GM19438 (cell line): ENCODE measurements around the gene GRAMD2B.
"Not testable (repeated sequence)": the region's sequence is repeated elsewhere in the genome, so short reads cannot be mapped to it uniquely, and the experiment has no call there.

Experiments used
- ATAC-seq: cut with Tn5 transposase; IDR thresholded peaks from one replicate; pipeline ENCODE4 v1.9.1; 2021; ENCODE audit warnings: low read depth; ENCODE audit not compliant: unreplicated experiment

The GRAMD2B gene

GRCh38 chr5:126508251-126508961 is 85.2 kb downstream of the GRAMD2B start:
- ATAC-seq, result no peak

DNA sequence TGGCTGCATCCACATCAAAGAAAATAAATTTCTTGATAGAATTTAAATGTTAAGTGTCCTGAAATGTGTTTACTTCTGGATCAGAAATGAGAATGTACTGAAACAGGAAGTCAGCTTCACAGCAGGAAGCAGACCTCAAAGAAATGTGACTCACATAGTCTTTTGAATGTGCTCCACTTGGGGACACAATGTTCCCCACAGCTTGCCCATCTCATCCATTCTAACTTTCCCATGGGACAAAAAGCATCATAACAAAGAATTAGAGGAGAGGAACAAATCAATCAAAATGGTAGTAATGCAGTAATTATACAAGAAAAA is 85.7 kb downstream of the GRAMD2B start:
- ATAC-seq, result no peak

GRCh38 chr5:126509339-126509738 is 86.1 kb downstream of the GRAMD2B start:
- no peak for ATAC-seq

DNA sequence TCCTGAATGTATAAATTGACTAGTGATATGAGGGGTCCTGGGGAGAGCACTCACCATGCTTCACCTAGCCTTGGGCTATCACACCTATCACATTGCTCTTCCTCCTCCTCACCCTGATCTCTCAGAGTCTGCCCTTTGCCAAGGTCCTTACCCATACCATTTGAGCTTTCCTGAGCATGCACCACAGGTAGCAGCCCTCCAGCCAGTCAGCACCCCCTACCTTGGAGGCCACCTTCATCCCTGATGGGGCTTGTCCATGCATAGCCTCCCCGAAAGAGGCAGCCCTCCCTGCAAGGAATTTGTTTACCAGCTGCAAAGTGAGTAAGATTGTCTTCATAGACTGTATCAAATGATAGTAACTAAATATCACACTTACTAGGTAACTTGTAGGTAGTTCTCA is 88.8 kb downstream of the GRAMD2B start:
- ATAC-seq, result no peak

- ATAC-seq, result no peak
These were observed 89.2 kb downstream of the GRAMD2B start for GRCh38 chr5:126512451-126512850.

- no peak for ATAC-seq
These were observed 90.1 kb downstream of the GRAMD2B start for GRCh38 chr5:126513302-126513701.

- no peak for ATAC-seq
These were observed 90.5 kb downstream of the GRAMD2B start for GRCh38 chr5:126513703-126514102.

GRCh38 chr5:126514131-126514557 is 90.9 kb downstream of the GRAMD2B start:
- no peak for ATAC-seq

DNA sequence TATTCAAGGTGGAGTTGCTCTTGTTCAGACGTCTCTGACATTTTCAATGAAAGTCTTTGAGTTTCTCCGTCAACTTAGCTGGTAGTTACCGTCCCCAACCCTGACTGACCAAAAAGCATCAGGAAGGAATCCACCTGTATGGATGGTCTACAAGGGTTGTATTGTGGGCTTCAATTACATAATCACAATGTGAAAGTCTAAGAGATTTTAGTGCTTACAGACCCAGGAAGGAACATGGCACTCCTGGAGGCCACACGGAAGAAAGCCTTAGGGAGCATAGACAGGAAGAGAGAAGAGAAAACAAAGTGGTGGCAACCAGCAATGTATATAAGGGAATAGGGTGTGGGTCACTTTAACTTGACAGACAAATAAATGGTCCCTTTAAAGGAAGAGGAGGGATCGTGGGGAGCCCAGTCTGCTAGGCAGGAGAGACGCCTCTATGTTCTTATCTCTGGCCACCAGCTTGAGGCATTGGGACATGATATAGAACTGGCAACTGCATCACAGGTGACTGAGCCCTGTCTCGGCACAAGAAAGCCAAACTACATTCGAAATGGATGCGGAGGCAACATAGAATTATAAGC is 91.4 kb downstream of the GRAMD2B start:
- ATAC-seq, result no peak

- ATAC-seq, result no peak
These were observed 92.1 kb downstream of the GRAMD2B start for GRCh38 chr5:126515337-126515736.

- no peak for ATAC-seq
These were observed 92.9 kb downstream of the GRAMD2B start for GRCh38 chr5:126516133-126516532.

- ATAC-seq, result no peak
These were observed 93.6 kb downstream of the GRAMD2B start for GRCh38 chr5:126516852-126517251.

DNA sequence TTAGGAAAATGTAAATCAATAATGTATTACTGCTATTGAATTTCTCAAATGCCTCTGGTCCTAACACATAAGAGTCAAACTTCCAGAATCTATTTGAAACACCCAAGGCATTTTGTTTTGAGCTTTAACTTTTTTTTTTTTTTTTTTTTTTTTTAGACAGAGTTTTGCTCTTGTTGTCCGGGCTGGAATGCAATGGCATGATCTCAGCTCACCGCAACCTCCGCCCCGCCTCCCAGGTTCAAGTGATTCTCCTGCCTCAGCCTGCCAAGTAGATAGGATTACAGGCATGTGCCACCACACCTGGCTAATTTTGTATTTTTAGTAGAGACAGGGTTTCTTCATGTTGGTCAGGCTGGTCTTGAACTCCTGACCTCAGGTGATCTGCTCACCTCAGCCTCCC is 96.0 kb downstream of the GRAMD2B start:
- ATAC-seq, result not testable (repeated sequence)

GRCh38 chr5:126519637-126520592 is 96.7 kb downstream of the GRAMD2B start:
- ATAC-seq, result no peak

DNA sequence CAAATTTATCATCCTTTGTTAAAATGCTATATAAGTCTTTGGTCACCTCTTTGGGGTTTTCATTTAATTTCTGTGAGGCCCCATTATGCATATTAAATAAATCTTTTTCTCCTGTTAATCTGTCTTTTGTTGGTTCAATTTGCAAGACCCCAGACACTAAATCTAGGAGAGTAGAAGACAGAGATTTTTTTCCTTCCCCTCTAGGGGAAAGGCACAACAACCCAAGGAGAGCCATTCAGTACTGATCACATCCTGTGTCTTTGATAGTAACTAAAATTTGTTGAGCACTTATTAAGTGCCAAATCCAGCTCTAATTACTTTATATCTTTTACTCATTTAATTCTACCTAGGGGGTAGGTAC is 97.4 kb downstream of the GRAMD2B start:
- no peak for ATAC-seq

- ATAC-seq, result no peak
These were observed 97.9 kb downstream of the GRAMD2B start for GRCh38 chr5:126521130-126521529.

DNA sequence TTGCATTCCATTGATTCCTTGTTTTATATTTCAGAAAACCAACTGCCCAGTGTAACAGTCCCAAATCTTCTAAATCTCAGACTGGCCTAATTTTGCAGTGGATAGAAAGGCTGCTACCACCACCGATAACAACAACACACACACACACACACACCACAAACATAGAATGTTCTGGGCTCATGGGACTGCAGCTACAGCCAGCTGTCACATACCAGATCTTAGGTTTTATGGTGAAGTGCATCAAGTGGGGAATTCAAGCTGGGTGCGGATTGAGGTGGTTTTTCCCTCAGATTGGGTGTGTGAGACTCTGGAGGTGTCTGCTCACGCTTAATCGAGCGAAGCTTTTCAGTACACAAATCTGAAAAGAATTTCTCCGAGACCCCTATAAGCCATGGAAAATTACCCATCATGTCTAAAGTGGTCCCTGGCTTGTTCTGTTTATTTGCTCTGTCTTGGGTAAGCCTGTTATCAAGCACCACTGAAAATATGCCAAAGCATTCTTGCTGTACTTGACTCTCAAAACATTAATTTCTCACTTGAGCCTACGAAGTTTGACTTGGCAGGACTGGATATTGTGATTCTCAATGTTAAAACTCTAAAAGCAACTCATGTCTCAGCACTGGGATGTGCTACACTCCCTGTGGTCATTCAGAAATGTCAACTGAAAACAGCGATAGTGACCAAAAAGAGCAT is 100.8 kb downstream of the GRAMD2B start:
- ATAC-seq, result no peak

GRCh38 chr5:126525630-126526245 is 102.5 kb downstream of the GRAMD2B start:
- ATAC-seq, result no peak

GRCh38 chr5:126526493-126526892 is 103.3 kb downstream of the GRAMD2B start:
- no peak for ATAC-seq

- ATAC-seq, result no peak
These were observed 103.9 kb downstream of the GRAMD2B start for GRCh38 chr5:126527158-126527557.

- no peak for ATAC-seq
These were observed 104.7 kb downstream of the GRAMD2B start for GRCh38 chr5:126527892-126528291.
